HG03457 (cell line): Measurements from ENCODE around the gene AHRR.

Experiments used
- ATAC-seq: cut with Tn5 transposase; IDR thresholded peaks from one replicate; pipeline ENCODE4 v1.9.1; 2021; ENCODE audit warnings: moderate number of reproducible peaks; ENCODE audit not compliant: unreplicated experiment

Gene AHRR

GRCh38 chr5:425714-426113 lies 104.2 kb downstream of the AHRR start:
- ATAC-seq: no peak

DNA sequence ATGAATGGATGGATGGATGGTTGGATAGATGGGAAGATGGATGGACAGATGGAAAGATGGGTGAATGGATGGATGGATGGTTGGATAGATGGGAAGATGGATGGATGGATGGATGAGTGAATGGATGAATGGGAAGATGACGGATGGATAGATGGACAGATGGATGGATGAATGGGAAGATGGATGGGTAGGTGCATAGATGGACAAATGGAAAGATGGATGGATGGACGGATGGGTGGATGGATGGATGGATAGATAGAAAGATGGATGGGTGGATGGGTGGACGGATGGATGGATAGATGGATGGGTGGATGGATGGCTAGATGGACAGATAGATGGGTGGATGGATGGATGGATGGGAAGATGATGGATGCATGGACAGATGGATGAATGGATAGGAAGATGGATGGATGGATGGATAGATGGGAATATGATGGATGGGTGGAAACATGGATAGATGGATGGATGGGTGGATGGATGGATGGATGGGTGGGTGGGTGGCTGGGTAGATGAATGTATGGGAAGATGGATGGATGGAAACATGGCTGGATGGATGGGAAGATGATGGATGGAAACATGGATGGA lies 105.0 kb downstream of the AHRR start:
- no peak for ATAC-seq

DNA sequence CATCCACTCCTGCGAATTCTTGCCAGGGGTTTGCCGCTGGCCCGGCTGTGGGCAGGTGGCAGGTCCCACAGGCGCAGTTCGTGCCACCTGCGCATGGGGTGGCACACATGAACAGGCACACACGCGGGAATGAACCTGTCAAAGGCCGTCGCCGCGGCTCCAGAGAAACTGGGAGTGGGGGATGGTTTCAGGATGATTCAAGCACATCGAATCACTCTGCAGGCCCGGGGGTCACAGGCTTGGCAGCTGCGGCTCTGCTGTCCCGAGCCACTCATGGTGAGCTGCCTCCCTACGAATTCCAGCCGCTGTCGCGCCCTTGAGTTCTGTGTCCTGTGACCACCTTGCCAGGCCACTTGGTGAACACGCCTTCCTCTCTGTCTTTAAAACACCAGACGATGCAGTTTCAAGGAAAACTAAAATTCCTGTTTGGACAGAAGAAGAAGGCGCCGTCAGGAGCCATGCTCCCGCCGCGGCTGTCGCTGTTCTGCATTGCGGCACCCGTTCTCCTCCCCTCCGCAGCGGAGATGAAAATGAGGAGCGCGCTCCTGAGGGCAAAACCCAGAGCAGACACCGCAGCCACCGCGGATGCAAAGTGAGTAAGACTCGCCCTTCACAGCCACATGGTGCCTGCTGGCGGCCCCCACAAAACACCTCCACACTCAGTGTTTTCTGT lies 106.0 kb downstream of the AHRR start:
- ATAC-seq: no peak

- no peak for ATAC-seq
These were observed 106.7 kb downstream of the AHRR start for GRCh38 chr5:428219-428618.

DNA sequence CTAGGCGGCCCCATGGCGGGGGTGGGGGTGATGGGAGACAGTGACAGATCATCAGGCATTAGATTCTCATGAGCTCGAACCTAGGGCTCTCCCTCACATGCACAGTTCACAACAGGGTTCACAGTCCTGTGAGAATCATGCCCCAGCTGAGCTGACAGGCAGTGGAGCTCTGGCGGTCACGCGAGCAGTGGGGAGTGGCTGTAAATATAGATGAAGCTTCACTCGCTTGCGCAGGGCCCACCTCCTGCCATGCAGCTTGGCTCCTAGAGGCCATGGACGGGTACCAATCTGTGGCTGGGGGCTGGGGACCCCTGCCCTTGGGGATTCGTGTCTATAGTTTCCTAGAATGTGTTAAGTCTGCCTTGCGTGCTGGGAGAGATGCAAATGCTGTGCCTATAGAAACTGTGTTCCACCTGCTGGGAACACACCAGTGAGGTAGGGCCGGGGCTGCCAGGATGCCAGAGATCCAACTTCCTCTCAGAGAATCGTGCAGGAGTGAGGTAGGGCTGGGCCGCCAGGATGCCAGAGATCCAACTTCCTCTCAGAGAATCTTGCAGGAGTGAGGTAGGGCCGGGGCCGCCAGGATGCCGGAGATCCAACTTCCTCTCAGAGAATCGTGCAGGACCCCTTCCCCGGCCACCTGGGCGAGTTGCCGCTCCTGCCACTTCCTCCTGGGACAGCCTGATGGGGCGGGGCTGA lies 107.4 kb downstream of the AHRR start:
- ATAC-seq: no peak

DNA sequence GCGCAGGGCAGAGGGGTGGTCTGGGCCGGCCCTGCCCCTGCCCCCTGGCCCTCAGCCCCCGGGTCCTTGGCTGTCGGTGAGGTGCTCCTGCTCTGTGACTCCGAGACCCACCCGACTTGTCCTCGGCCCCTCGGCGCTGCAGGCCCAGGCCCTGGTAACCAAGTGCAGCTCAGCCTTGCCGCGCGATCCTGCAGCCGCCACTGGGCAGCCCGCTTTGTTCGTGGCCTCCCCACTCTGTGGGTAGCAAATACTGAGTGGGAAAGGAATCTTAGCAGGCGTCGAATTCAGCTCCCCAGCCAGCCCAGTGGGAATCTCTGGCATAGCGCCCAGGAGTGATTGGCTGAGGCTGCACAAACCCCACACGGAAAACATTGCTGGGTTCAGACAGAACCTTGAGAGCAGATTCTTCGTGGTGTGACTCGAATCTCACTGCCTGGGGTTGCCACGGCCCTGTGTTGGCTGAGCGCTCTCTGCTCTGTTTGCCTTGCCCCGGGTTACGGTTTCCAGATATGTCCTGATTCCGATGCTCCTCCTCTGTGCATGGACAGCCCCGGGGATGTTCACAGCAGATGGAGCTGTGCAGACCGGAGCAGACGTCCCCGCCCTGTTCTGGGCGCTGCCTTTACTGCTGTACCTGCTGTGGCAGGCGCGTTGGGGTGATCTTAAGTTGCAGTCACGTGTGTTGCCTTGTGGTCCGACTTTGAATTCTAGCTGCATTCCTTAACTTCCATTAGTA lies 108.1 kb downstream of the AHRR start:
- no peak for ATAC-seq

DNA sequence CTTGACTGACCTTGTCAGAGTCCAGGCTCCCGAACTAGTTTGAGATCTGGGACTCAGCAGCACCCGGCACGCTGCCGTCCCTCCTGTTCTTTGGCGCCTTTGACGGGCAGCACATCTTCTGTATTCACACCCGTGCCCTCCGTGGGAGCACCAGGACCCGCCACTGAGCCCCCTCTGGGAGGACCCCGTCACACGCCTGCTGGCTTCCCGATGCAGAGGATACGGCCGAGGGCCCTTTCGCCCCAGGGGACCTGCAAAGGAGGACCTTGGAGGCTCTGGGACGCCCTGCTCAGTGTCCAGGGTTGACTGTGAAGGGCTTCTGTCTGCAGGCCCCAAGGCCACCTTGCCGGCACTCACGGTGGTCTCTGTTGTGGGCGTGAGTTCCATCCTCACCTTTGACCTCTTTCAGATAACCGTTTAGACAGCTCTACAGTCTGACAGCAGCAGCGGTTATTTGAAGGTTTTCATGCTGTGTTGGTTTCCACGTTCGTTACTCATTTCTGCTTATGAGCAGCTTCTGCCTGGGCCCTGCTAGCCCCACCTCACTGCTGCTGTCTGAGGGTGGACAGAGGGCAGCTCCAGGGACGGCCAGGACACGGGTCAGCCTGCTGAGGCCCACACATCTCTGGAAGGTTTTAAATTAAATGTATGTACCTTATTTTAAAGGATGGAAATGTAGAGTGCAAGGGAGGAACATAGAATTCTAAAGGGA lies 108.9 kb downstream of the AHRR start:
- ATAC-seq: no peak

GRCh38 chr5:431001-431710 lies 109.6 kb downstream of the AHRR start:
- no peak for ATAC-seq

GRCh38 chr5:431711-432050 lies 110.2 kb downstream of the AHRR start:
- ATAC-seq: no peak

DNA sequence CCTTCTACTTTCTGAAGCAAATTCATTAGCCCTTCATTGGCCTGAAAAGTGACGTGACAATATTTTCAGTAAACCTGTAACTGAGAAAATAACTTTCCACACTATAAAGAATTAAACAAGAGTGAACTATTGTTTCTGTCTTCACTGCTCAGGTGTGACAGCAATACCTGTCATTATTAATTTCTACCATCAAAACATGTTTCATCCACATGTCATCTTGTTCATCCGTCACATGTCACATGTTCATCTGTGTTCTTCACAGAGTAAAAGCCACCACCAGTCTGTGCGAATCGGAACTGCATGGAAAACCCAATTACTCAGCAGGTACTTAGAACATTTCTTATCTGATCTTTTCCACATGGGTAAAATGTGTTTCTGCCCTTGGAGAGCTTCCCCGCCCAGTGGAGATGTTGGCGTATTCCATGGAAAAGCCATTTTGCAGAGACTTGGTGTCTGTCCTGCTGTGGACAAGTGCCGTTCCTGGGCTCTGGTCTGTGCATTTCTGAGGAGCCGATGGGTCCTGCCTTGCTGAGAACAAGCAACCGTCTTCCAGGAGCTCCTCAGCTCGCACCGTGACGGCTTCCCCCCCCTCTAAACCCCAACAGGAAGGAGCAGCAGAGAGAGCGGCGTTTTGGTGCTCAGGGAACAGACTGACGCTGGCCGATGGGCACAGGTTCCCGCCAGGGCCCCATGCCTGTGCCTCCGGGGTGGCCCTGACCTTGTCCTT lies 110.8 kb downstream of the AHRR start:
- no peak for ATAC-seq

DNA sequence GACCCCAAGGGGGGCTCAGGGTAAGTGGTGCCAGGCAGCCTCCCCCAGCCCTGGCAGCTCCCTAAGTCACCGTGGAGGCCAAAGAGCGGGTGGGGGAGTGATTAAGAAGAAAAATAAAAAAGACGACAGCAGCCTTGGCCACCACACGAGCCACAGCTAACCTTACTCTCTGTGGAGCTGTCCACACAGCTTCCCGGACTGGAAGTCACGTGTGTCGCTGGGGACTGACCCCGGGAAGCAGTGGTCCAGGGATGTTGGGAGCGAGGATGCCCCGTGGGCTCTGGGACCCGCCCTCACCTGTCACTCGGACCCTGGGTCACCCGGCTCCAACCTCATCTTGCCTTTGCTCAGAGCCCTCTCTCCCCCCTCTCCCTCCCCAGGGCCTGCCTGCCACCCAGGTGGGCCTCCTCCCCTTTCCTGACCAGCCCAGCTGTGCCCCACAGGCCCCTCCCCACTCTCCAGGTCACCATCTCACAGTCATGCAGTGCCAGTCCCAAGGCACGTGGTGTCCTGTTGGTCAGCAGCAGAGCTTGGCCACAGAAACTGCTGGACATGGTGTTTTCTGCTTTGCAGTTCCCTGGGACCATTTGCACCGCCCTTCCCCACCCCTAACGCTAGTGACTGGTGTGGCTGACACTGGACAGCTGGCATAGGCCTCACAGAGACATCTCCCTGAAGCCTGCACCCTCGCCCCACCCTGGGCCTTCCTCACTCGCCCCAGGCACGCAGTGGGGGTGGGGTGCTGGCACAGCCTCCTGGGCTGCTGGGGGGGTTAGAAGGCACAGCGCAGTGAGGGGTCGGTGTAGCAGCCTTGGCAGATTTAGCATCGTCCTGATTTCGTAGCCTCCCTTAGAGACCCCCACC lies 111.6 kb downstream of the AHRR start:
- ATAC-seq: no peak

GRCh38 chr5:433836-434235 lies 112.3 kb downstream of the AHRR start:
- ATAC-seq: no peak

GRCh38 chr5:434443-435146 lies 113.1 kb downstream of the AHRR start:
- no peak for ATAC-seq

- ATAC-seq: no peak
These were observed 113.8 kb downstream of the AHRR start for GRCh38 chr5:435156-435790.

DNA sequence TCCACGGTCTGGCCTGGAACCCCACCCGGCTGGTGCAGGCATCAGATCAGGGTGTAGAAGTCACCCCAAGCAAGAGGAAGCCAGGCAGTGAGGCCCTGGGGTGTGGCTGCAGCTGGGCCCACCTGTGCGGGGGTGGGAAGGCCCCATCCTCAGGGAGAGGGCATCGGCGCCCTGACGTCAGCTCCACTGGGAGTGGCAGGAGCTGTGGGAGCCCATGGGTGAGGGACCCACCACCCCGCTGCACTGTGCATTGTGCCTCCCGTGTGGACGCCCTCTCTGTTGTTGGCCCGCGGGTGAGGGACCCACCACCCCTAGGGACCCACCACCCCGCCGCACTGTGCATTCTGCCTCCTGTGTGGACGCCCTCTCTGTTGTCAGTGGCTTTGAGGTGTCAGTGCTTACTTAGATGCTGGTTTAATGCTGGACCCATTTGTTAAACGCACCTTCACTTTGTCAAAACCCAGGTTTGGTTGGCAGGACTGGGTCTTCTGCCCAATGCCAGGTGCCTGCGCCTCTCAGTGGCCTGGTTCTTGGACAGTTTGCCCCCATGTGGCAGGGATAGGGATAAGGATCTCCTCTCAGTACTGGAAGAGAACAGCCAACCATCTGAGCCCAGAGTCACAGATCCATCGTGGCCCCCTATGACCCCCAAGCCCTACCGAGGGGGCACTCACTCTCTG lies 114.6 kb downstream of the AHRR start:
- ATAC-seq: no peak

DNA sequence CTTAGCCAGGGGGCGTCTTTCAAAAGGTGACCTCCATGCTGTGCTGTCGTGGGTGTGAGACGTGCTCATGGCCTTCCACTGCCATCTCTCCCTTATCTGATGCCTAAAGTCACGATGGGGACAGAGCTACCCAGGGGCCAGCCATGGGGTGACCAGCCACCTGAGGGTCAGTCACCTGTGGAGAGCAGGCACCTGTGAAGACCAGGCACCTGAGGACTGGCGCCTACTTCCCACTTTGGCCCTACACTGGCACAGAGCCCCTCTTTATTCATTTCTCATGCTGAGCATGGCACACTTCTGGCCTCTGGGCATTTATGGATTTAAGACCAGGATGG lies 115.1 kb downstream of the AHRR start:
- ATAC-seq: no peak

GRCh38 chr5:437281-437771 lies 115.8 kb downstream of the AHRR start:
- ATAC-seq: no peak
